H1 (cell line): ENCODE results near the gene CRISPLD2. TPM values are rescaled to one million over a fixed set of nuclear protein-coding genes. Genes with fewer than 3 reads are reported as not detected.
A peak's percentile ranks its signal among the peaks of the same experiment; 100 is the strongest.

Experiments
- CTCF ChIA-PET: fragments of 300-600 bp; sonication (Branson Sonifier 250); formaldehyde crosslinking; loops from one replicate; lab custom pipeline; 2021; ENCODE audit not compliant: partially characterized antibody; lab: Charles Lee
- POLR2A ChIA-PET: fragments of 300-600 bp; sonication (Branson Sonifier 250); formaldehyde crosslinking; loops from one replicate; lab custom pipeline; 2021; ENCODE audit warnings: inconsistent platforms; ENCODE audit not compliant: partially characterized antibody; lab: Charles Lee
- DNase-seq, 2 experiments: peaks; one replicate each; pipeline versions ENCODE4 v3.0.0 to v3.0.0-alpha.2; 2010 to 2022; ENCODE audit warnings: low spot score in 2 of 2, low read depth in 1 of 2, mixed read lengths in 1 of 2
- FAIRE-seq: peaks from 2 replicates; lab custom pipeline; 2011; peaks lifted over from hg19 to GRCh38; lab: Jason Lieb, UNC
- H2AFZ ChIP-seq: 2 replicates; pipeline ENCODE4 v1.8.1; 2012; ENCODE audit warnings: low read length, inconsistent platforms
- H2AK5ac ChIP-seq: 2 replicates; pipeline ENCODE4 v1.6.1; 2013; ENCODE audit warnings: low read depth, low read length
- H2BK120ac ChIP-seq: replicated peaks from 2 replicates; pipeline ENCODE3; 2013; ENCODE audit warnings: low read depth, low read length, inconsistent platforms
- H2BK12ac ChIP-seq: 2 replicates; pipeline ENCODE4 v1.6.1; 2013; ENCODE audit warnings: low read depth, low read length
- H2BK15ac ChIP-seq: 2 replicates; pipeline ENCODE4 v1.6.1; 2013; ENCODE audit warnings: low read length
- H2BK20ac ChIP-seq: 2 replicates; pipeline ENCODE4 v1.6.1; 2013; ENCODE audit warnings: low read length
- H2BK5ac ChIP-seq: 2 replicates; pipeline ENCODE4 v1.6.1; 2013; ENCODE audit warnings: low read depth, low read length
- H3K14ac ChIP-seq: 2 replicates; pipeline ENCODE4 v1.6.1; 2013; ENCODE audit warnings: inconsistent platforms; ENCODE audit not compliant: insufficient read length
- H3K18ac ChIP-seq: 2 replicates; pipeline ENCODE4 v1.6.1; 2013; ENCODE audit warnings: low read length; ENCODE audit errors: extremely low read depth
- H3K23ac ChIP-seq: 2 replicates; pipeline ENCODE4 v1.6.1; 2013; ENCODE audit warnings: inconsistent platforms; ENCODE audit not compliant: insufficient read length
- H3K23me2 ChIP-seq: 2 replicates; pipeline ENCODE4 v1.6.1; 2013; ENCODE audit warnings: low read depth, low read length
- H3K27ac ChIP-seq: 2 replicates; pipeline ENCODE4 v1.6.1; 2011; ENCODE audit warnings: low read depth, low read length, inconsistent platforms
- H3K27me3 ChIP-seq, 4 experiments: replicated peaks in 1 of 4; 1 replicate in 1 of 4; 2 replicates in 3 of 4; pipeline versions ENCODE4 v1.6.1 to v1.8.1; 2011 to 2013; ENCODE audit warnings: low read length in 3 of 4, mild to moderate bottlenecking in 3 of 4, inconsistent platforms in 2 of 4, mixed read lengths in 2 of 4, moderate library complexity in 1 of 4; ENCODE audit not compliant: control insufficient read depth in 3 of 4, insufficient read depth in 3 of 4; ENCODE audit errors: extremely low read depth in 1 of 4
- H3K36me3 ChIP-seq, 4 experiments: 2 replicates each; pipeline versions ENCODE4 v1.6.1 to v1.8.1; 2011 to 2013; ENCODE audit warnings: mild to moderate bottlenecking in 4 of 4, low read length in 3 of 4, moderate library complexity in 2 of 4, control low read depth in 1 of 4, inconsistent platforms in 1 of 4; ENCODE audit not compliant: insufficient read depth in 4 of 4, control insufficient read depth in 2 of 4
- H3K4ac ChIP-seq: replicated peaks from 2 replicates; pipeline ENCODE3; 2013; ENCODE audit warnings: low read length, low read depth, mixed read lengths, inconsistent platforms; ENCODE audit not compliant: insufficient read length
- H3K4me1 ChIP-seq, 4 experiments: replicated peaks in 1 of 4; 1 replicate in 1 of 4; 2 replicates in 3 of 4; pipeline versions ENCODE4 v1.6.1 to v1.8.1; 2011 to 2013; ENCODE audit warnings: low read length in 3 of 4, inconsistent platforms in 2 of 4, mixed read lengths in 1 of 4; ENCODE audit not compliant: insufficient read depth in 4 of 4, control insufficient read depth in 3 of 4
- H3K4me2 ChIP-seq, 2 experiments: 2 replicates each; pipeline versions ENCODE4 v1.6.1 to v1.8.1; 2011 to 2013; ENCODE audit warnings: low read depth in 2 of 2, low read length in 2 of 2, control low read depth in 1 of 2, inconsistent platforms in 1 of 2, mild to moderate bottlenecking in 1 of 2; ENCODE audit not compliant: insufficient read depth in 1 of 2
- H3K4me3 ChIP-seq, 4 experiments: fragments of 200-600, 300-600 bp in 1 of 4; sonication (generic), shearing (Covaris generic), sonication (Bioruptor Twin) in 1 of 4; 2 replicates each; pipeline versions ENCODE4 v1.5.1 to v1.8.1; 2011 to 2016; ENCODE audit warnings: low read length in 4 of 4, low read depth in 3 of 4, control low read depth in 2 of 4, inconsistent platforms in 2 of 4, mild to moderate bottlenecking in 2 of 4, mixed read lengths in 1 of 4, moderate library complexity in 1 of 4; ENCODE audit not compliant: insufficient read depth in 2 of 4; ENCODE audit errors: extremely low read depth in 1 of 4
- H3K56ac ChIP-seq: replicated peaks from 2 replicates; pipeline ENCODE3; 2013; ENCODE audit warnings: low read depth, mild to moderate bottlenecking, mixed read lengths, low read length, inconsistent platforms; ENCODE audit not compliant: insufficient read length
- H3K79me1 ChIP-seq: 2 replicates; pipeline ENCODE4 v1.6.1; 2013; ENCODE audit warnings: low read depth, low read length, control low read depth
- H3K79me2 ChIP-seq, 2 experiments: 2 replicates each; pipeline versions ENCODE4 v1.6.1 to v1.8.1; 2012 to 2013; ENCODE audit warnings: low read length in 2 of 2, mild to moderate bottlenecking in 2 of 2, inconsistent platforms in 1 of 2; ENCODE audit not compliant: insufficient read depth in 2 of 2, control insufficient read depth in 1 of 2
- H3K9ac ChIP-seq, 4 experiments: replicated peaks in 1 of 4; 1 replicate in 1 of 4; 2 replicates in 3 of 4; pipeline versions ENCODE4 v1.6.1 to v1.8.1; 2011 to 2013; ENCODE audit warnings: low read depth in 3 of 4, low read length in 3 of 4, control low read depth in 2 of 4, mild to moderate bottlenecking in 2 of 4, moderate library complexity in 2 of 4, inconsistent platforms in 1 of 4; ENCODE audit errors: extremely low read depth in 1 of 4
- H3K9me3 ChIP-seq, 2 experiments: 2 replicates each; pipeline versions ENCODE4 v1.6.1 to v1.8.1; 2012 to 2013; ENCODE audit warnings: mild to moderate bottlenecking in 2 of 2, moderate library complexity in 2 of 2, control low read depth in 1 of 2, inconsistent platforms in 1 of 2, low read depth in 1 of 2, low read length in 1 of 2, mixed read lengths in 1 of 2; ENCODE audit not compliant: insufficient read depth in 2 of 2
- H4K20me1 ChIP-seq, 2 experiments: replicated peaks in 1 of 2; 2 replicates each; pipeline versions ENCODE3 to v1.8.1; 2011 to 2013; ENCODE audit warnings: inconsistent platforms in 2 of 2, low read length in 2 of 2, mild to moderate bottlenecking in 1 of 2; ENCODE audit not compliant: insufficient read depth in 2 of 2, control insufficient read depth in 1 of 2
- H4K5ac ChIP-seq: 2 replicates; pipeline ENCODE4 v1.6.1; 2013; ENCODE audit warnings: low read length, low read depth, mixed read lengths, inconsistent platforms; ENCODE audit not compliant: insufficient read length
- H4K8ac ChIP-seq: 2 replicates; pipeline ENCODE4 v1.8.0; 2013; ENCODE audit warnings: mild to moderate bottlenecking, moderate library complexity, low read length, inconsistent platforms; ENCODE audit not compliant: insufficient read depth; ENCODE audit errors: extremely low read depth
- H4K91ac ChIP-seq: replicated peaks from 2 replicates; pipeline ENCODE3; 2013; ENCODE audit warnings: low read length, mixed read lengths, inconsistent platforms; ENCODE audit not compliant: insufficient read length
- HDAC6 ChIP-seq: IDR thresholded peaks from one replicate; pipeline ENCODE4 v1.7.1; 2012; ENCODE audit warnings: low read depth, mild to moderate bottlenecking, inconsistent platforms, low read length, moderate library complexity
- KDM1A ChIP-seq: fragments of 200-600, 300-600 bp; sonication (generic); IDR thresholded peaks from 2 replicates; pipeline ENCODE4 v1.7.1; 2016; ENCODE audit warnings: mild to moderate bottlenecking, low read length, borderline replicate concordance
- WGBS, 2 experiments: shearing (Covaris generic) in 1 of 2; methylation state at CpG; one replicate each; pipeline versions ENCODE4 v1.1.6 to v1.1.7; 2013 to 2015; ENCODE audit warnings: low lambda C conversion rate in 2 of 2, mixed read lengths in 2 of 2, inconsistent platforms in 1 of 2, low coverage in 1 of 2, missing lambda C conversion rate in 1 of 2; ENCODE audit not compliant: insufficient replicate concordance in 2 of 2, insufficient coverage in 1 of 2, insufficient read length in 1 of 2; ENCODE audit errors: extremely low coverage in 1 of 2, missing lambda C conversion rate in 1 of 2; 5-methylcytosine and 5-hydroxymethylcytosine counted together
- polyA plus RNA-seq, 7 experiments: library from polyadenylated mRNA; depleted of rRNA in 3 of 7; stranded (reverse) in 5 of 7; unstranded in 2 of 7; fragments of >200 nt in 5 of 7; fragments of 200-250 nt in 2 of 7; gene quantifications; 1 replicate in 5 of 7; 2 replicates in 1 of 7; 4 replicates in 1 of 7; pipeline versions ENCODE4 v1.2.1 to v1.2.3, GENCODE V29; 2011 to 2013; ENCODE audit warnings: missing spikeins in 2 of 7, mixed read lengths in 2 of 7
- total RNA-seq: library from RNA; stranded (reverse); fragmentation: NEBNext Ultra II Directional; extraction: Animal tissue kit (Norgen Biotek cat#: 25700); gene quantifications from 2 replicates; pipeline ENCODE4 v1.2.1, GENCODE V29; 2021

CRISPLD2 gene
- total and polyA plus RNA-seq, 2 of the 8 experiments (the other 6 are each of a cell fraction or from before 2014, with no cell fraction given): 2.7 to 5.1 TPM

GRCh38 chr16:84817613-84818012, 2.2 kb upstream of the CRISPLD2 start:
- Histone ChIP-seq H2AK5ac (no peak overlapping the region), H4K5ac (no peak overlapping the region), H4K91ac (no peak overlapping the region), H2BK12ac (no peak overlapping the region), H2BK15ac (no peak overlapping the region), H3K56ac (no peak overlapping the region), H3K79me1 (no peaks in the 10 kb centered on the region), H2BK5ac (no peak overlapping the region), H3K4me3 (no peak overlapping the region), H2BK120ac (no peak overlapping the region), H3K9me3 (no peaks in the 10 kb centered on the region; a peak in 1 of 4 replicates), H3K4ac (no peak overlapping the region), H3K79me2 (no peaks in the 10 kb centered on the region), H3K27me3 (peaks cover 5 to 28% (median 21%) of the 10 kb centered on the region in 4 experiments), H3K4me2 (no peak overlapping the region), H3K9ac (no peak overlapping the region), H4K8ac (no peak overlapping the region), H3K18ac (no peak overlapping the region), H3K27ac (no peak overlapping the region), H3K36me3 (no peaks in the 10 kb centered on the region), H3K14ac (no peak overlapping the region), H2AFZ (no peak overlapping the region), H3K23me2 (peaks cover 5% of the 10 kb centered on the region; the same call in 1 of the 2 replicates), H3K23ac (no peak overlapping the region), H4K20me1 (no peaks in the 10 kb centered on the region), H2BK20ac (0 out of 2 replicates have a peak overlapping the region, but pooled peaks have one; percentile 32), H3K4me1 (peaks cover 0 to 6% (median 3%) of the 10 kb centered on the region in 4 experiments; a peak in 6 of 7 replicates)
- FAIRE-seq (no peak), DNase-seq (no peak)
- TF ChIP-seq HDAC6: no peak
- TF ChIP-seq KDM1A: peak; percentile 16; the same call in 1 of the 2 replicates
- POLR2A ChIA-PET: no interaction called here
- 68% methylated on average over 2 of the region's 2 CpGs; no CpG with 5 or more reads in 1 of the 2 experiments for WGBS, 2 experiments
- CTCF ChIA-PET: no interaction called here
